LNCAP (cell line): Measurements from ENCODE around the gene OR52E6.

Experiments used
- TF ChIP-seq, protein P1 (sequence below): fragments of 450-650 bp; IDR thresholded peaks from 2 replicates; pipeline ENCODE4 v1.5.1; 2017; ENCODE audit warnings: mild to moderate bottlenecking

Gene OR52E6

DNA sequence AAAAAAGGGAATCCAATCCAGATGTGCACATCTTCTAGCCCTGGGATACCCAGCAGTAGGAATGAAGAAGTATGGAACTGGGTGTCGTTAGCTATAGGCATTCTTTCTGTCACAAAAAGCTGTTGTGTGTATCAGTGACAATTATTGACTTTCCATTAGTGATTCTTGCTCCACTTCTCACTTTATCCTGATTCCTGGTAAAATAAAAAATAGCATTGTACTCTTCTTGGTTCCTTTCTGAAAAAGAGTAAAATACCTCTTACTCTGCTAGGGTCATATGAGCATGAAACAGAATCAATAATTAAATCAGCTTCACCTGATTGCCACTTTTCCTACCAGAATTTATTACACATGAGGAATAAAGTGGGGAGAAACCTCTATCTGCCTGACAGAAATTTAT, at the start of gene OR52E6:
OR52E6 (minus strand) TSS at position 101 of the 400 bp plus-strand sequence; CDS start at position 101, 0 bp downstream.
- TF ChIP-seq, protein P1, sequence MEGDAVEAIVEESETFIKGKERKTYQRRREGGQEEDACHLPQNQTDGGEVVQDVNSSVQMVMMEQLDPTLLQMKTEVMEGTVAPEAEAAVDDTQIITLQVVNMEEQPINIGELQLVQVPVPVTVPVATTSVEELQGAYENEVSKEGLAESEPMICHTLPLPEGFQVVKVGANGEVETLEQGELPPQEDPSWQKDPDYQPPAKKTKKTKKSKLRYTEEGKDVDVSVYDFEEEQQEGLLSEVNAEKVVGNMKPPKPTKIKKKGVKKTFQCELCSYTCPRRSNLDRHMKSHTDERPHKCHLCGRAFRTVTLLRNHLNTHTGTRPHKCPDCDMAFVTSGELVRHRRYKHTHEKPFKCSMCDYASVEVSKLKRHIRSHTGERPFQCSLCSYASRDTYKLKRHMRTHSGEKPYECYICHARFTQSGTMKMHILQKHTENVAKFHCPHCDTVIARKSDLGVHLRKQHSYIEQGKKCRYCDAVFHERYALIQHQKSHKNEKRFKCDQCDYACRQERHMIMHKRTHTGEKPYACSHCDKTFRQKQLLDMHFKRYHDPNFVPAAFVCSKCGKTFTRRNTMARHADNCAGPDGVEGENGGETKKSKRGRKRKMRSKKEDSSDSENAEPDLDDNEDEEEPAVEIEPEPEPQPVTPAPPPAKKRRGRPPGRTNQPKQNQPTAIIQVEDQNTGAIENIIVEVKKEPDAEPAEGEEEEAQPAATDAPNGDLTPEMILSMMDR, result no peak

DNA sequence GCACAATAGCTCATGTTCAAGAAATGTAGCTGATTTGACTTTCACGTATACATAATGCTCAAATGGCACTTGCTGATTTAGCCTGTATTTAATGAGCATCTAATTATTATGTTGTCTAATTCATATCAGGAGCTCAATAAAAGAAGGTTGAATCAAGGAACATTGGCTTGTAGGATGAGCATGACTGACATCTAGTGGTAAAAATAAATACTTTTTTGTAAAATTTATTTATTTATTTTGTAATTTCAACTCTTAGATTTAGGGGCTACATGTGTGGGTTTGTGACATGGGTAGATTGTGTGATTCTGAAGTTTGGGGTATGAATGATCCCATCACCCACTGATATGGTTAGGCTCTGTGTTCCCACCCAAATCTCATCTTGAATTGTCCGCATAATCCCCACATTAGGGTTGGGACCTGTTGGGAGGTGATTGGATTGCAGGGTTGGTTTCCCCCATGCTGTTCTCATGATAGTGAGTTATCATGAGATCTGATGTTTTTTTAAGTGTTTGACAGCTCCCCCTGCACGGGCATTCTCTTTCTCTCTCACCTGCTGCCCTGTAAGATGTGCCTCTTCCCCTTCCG, 49.6 kb upstream of the OR52E6 start:
- TF ChIP-seq, protein P1, result peak; percentile 43

DNA sequence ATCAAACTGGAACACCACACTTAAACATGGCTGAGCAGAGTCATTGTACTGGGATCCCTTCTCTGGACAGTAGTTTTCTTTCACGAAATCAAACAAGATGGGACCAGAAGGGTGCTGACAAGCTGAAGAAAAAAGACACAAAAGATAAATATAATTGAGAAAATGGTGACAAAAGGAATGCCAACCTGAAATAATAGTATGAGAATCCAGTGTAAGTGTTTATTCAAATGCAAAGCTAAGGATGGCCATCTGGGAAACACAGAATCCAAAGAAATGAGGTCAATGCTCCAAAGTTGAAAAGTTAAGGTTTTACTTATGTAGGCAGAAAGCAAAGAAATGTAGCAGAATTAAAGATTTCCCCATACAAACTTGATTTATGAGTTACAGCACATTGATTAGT, 46.0 kb upstream of the OR52E6 start:
- TF ChIP-seq, protein P1, result no peak

DNA sequence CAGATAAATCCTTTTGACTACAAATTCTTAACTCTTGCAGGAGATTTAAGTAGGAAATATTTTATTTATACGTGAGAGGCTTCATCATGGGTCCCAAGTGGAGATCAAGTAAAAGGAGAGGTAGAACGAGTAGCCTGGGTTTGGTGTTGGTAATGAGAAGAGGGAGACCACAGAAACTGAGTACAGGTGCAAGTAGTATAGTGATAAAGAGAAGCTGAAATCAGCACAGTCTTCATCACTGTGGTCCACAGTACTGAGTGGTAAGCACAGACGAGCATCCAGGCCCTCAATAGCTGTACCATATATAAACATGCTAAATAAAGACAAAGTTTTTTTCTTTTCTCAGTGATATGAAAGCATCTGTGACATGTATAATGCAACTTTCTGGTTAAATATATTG, 45.5 kb upstream of the OR52E6 start:
- TF ChIP-seq, protein P1, result no peak

DNA sequence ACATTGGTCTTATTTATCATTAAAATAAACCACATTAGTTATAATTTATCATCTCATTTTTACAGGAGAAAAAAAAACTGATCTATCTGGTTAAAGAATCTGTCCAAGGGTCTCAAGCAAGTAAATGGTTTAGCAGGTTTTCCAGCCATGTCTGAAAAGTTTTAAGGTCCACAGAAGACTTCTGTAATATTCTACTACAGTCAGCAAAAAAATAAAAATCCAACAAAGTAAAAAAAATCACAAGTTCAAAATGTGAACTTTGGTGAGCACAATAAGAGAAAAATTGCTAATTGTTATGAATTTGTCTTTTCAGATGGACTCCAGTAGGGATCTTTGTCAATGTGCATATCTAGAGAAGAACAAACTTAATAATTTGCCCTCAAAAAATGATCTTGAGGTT, 40.1 kb upstream of the OR52E6 start:
- TF ChIP-seq, protein P1, result no peak

DNA sequence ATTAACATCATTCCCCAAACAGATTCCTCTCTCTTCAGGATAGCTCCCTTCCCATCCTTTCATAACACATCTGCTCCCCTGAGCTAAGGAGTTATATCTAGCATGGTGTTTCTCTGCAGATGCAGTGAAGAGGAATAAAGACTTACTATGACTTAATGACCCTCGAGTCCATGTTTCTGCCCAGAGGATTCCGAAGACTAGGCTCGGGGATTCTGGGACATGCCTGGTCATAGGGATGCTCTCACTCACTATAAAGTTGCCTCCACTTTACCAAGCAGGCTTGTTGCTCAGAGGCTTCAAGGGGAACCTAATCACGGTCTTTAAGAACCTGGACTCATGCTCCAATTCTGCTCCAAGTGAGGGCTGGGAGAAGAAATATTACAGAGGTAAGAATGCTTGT, 38.6 kb upstream of the OR52E6 start, which contains the start of gene OR52E4:
OR52E4 (plus strand) TSS at position 301 of the 400 bp plus-strand sequence. CDS start 3,664 bp downstream, outside the sequence.
- TF ChIP-seq, protein P1, result no peak

DNA sequence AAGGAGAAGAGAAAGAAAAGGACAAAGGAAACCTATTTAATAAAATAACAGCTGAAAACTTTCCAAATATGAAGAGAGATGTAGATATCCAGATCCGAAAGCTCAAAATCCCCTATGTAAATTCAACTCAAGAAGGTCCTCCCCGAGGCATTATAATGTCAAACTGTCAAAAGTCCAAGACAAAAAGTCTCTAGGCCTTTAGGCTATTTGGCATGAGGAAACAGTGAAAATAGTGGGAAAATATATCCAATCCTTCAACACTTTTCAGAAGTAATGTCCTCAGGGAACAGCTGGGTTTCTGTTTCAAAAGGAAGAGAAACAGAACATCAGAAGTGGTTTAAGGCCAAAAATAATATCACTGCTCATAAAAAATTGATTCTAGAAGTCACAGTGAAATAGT, 36.9 kb upstream of the OR52E6 start:
- TF ChIP-seq, protein P1, result no peak

DNA sequence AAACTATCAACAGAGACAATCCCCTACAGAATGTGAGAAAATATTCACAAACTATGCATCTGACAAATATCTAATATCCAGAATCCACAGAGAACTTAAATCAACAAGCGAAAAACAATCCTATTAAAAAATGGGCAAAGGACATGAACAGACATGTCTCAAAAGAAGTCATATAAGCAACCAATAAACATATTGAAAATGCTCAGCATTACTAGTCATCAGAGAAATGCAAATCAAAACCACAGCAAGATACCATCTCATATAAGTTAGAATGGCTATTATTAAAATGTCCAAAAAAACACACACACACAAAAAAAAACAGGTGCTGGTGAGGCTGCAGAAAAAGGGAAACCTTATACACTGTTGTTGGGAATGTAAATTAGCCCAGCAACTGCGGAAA, 24.1 kb upstream of the OR52E6 start:
- TF ChIP-seq, protein P1, result no peak
